ENCODE results near the gene SELPLG. TPM values are rescaled to one million over a fixed set of nuclear protein-coding genes. Genes with fewer than 3 reads are reported as not detected.

Gene SELPLG
- total and polyA plus RNA-seq, 4 donors = 2.1 to 9.6 (median 4.8) TPM

DNA sequence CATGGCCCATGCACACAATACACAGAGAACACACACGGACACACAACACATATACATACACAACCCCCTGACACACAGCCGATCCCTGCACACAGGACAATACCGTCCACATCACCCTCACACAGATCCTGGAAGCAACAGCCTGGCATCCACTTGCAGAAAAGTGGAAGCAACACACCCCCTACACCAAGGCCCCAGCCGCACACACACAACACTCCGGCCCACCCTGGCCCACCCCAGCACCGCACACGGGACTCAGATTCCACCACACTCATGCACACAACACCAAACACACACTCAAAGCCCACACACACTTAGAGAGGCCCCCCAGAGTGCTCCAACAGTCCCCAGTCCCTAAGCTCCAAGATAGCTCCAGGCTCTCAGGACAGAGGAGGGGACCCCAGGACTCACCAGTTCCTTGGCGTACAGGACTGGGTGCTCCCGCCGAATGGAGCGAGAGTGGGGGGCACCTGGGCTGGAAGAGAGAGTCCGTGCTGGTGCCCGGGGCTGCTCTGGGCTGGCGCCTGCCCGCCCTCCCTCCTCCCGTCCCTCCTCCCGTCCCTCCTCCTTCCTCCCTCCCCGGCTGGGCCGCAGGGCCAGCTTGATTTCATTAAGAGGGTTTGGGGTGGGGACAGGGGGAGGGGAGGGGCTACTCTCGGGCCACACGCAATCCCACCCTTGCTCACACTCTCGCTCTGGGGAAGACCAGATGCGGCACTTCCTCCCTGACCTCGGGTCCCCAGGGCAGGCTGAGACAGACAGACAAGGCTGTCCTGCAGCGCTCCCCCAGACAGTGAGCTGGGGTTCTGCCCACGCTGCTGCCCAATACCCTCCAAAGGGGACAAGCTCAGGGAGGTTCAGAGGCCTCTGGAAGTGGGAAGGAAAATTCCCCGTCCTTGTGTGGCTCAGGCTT is 35.9 kb downstream of the SELPLG start, which contains the start of gene TMEM119:
TSS of gene TMEM119 (minus strand) at position 526 of the 913 bp plus-strand sequence. CDS start 5,701 bp downstream, outside the sequence.
- no peaks in the 10 kb centered on the region for H3K36me3 ChIP-seq (ENCODE audit: control insufficient read depth in 4 of 4, insufficient read depth in 3 of 4, low read depth in 1 of 4, low read length in 3 of 4)
- H3K4me3 ChIP-seq (ENCODE audit: low read depth in 1 of 3, low read length in 3 of 3) = no peak within 1 kb of the TSS
- H3K4me1 ChIP-seq (ENCODE audit: control insufficient read depth in 4 of 4, insufficient read depth in 4 of 4, low read length in 3 of 4) = no peaks in the 10 kb centered on the region
- no peaks in the 10 kb centered on the region for H3K27me3 ChIP-seq (ENCODE audit: control insufficient read depth in 4 of 4, insufficient read depth in 4 of 4, low read length in 3 of 4)
- no peak for DNase-seq (ENCODE audit: low spot score)
- 55% methylated on average over 27 of the region's 27 CpGs for WGBS
- TF ChIP-seq GABPA (IDR thresholded peaks at IDR 0.05 in 1 of 2, conservative IDR thresholded peaks at IDR 0.05 in 1 of 2) (no peak), HNF4G (IDR thresholded peaks at IDR 0.05) (no peak), RXRA (IDR thresholded peaks at IDR 0.05) (no peak)
- TF ChIP-seq, protein P1, sequence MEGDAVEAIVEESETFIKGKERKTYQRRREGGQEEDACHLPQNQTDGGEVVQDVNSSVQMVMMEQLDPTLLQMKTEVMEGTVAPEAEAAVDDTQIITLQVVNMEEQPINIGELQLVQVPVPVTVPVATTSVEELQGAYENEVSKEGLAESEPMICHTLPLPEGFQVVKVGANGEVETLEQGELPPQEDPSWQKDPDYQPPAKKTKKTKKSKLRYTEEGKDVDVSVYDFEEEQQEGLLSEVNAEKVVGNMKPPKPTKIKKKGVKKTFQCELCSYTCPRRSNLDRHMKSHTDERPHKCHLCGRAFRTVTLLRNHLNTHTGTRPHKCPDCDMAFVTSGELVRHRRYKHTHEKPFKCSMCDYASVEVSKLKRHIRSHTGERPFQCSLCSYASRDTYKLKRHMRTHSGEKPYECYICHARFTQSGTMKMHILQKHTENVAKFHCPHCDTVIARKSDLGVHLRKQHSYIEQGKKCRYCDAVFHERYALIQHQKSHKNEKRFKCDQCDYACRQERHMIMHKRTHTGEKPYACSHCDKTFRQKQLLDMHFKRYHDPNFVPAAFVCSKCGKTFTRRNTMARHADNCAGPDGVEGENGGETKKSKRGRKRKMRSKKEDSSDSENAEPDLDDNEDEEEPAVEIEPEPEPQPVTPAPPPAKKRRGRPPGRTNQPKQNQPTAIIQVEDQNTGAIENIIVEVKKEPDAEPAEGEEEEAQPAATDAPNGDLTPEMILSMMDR (IDR thresholded peaks at IDR 0.05; ENCODE audit: low read depth, low read length, missing input control) = no peak
- no peak within 1 kb of the TSS for H3K27ac ChIP-seq (ENCODE audit: low read depth in 1 of 2, low read length in 2 of 2)
- no peak within 1 kb of the TSS for H3K9ac ChIP-seq (ENCODE audit: low read depth in 1 of 2, low read length in 2 of 2)
- no peaks in the 10 kb centered on the region for H3K9me3 ChIP-seq (ENCODE audit: control insufficient read depth in 4 of 4, low read length in 3 of 4)

DNA sequence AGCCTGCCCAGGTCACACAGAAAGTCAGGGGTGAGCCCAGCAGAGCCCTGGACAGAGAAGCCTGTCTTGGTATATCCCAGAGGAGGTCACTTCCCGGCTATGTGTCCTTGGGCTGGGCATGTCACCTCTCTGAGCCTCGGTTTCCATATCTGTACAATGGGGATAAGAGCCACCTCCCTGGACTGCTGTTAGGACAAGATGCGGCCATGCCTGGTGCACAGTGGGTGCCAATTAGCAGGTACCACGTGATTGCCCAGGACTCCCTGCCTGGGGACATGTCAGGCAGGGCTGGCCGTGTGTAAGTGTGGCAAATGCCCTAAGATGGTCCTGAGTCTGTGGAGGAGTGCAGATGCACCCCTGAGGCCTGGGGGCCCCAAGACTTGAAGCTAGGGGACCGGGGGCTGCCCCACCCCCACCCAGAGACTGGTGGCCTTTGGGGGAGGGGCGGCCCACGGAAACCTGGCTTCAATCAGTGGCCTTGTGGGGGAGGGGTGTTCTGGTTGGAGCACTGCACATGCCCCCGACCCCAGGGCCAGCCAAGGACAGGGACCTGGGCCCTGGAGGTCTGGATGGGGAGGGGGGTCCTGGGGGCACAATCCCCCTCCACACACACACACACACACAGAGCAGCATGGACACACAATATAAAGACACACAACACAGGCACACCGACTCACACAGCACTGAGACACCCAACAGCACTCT is 36.7 kb downstream of the SELPLG start:
- no peaks in the 10 kb centered on the region for H3K9me3 ChIP-seq (ENCODE audit: control insufficient read depth in 4 of 4, low read length in 3 of 4)
- 64% methylated on average over 10 of the region's 10 CpGs for WGBS
- H3K4me3 ChIP-seq (ENCODE audit: low read depth in 1 of 3, low read length in 3 of 3) = no peak overlapping the region
- H3K9ac ChIP-seq (ENCODE audit: low read depth in 1 of 2, low read length in 2 of 2) = no peak overlapping the region
- no peaks in the 10 kb centered on the region for H3K36me3 ChIP-seq (ENCODE audit: control insufficient read depth in 4 of 4, insufficient read depth in 3 of 4, low read depth in 1 of 4, low read length in 3 of 4)
- H3K27me3 ChIP-seq (ENCODE audit: control insufficient read depth in 4 of 4, insufficient read depth in 4 of 4, low read length in 3 of 4) = no peaks in the 10 kb centered on the region
- no peak for TF ChIP-seq FOXA2 (IDR thresholded peaks at IDR 0.05)
- no peak overlapping the region for H3K27ac ChIP-seq (ENCODE audit: low read depth in 1 of 2, low read length in 2 of 2)
- DNase-seq (ENCODE audit: low spot score) = no peak
- H3K4me1 ChIP-seq (ENCODE audit: control insufficient read depth in 4 of 4, insufficient read depth in 4 of 4, low read length in 3 of 4) = no peaks in the 10 kb centered on the region

DNA sequence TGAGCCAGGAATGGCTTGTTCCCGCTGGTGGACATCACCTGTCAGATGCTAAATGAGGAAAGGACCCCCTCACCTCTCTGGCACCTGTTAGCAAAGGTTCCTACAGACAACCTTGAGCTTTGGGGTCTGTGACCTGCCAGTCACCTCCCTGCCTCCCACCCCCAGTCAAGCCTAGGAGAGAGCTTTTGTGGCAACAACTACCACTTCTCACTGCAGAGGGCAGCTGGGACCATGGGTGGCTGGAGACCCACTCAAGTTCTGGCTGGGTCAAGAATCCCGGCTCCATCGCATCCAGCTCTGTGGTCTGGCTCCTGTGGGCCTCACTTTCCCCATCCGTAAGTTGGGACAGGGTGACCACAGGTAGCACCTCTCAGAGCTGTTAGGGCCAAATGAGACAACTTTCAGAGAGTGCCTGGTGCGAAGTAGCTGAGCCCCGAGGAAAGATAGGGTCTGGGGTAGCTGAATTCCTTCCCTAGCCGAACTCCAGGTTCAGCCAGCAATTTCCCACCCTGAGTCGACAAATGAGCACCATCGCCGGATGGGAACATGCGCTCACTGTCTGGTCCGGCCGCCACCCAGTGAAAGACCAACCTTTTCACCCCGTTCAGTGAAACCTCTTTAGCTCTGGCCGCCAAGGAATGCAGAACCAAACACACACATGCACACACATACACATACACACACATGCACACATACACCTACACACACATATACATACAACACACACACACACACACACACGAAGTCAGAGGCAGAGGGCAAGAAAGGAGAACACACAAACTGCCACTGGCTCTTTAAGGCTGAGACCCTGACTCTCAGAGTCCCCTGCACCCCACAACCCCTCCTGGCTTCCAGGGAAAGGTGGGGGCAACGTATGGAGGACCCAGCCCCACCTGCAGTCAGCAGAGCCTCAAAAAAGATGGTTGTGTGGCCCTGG is 37.7 kb downstream of the SELPLG start:
- TF ChIP-seq FOXA2 (IDR thresholded peaks at IDR 0.05) (no peak), FOXA1 (IDR thresholded peaks at IDR 0.05) (no peak)
- Histone ChIP-seq H3K9ac (ENCODE audit: low read depth in 1 of 2, low read length in 2 of 2) (no peak overlapping the region), H3K4me3 (ENCODE audit: low read depth in 1 of 3, low read length in 3 of 3) (no peak overlapping the region), H3K27me3 (ENCODE audit: control insufficient read depth in 4 of 4, insufficient read depth in 4 of 4, low read length in 3 of 4) (no peaks in the 10 kb centered on the region), H3K9me3 (ENCODE audit: control insufficient read depth in 4 of 4, low read length in 3 of 4) (no peaks in the 10 kb centered on the region), H3K36me3 (ENCODE audit: control insufficient read depth in 4 of 4, insufficient read depth in 3 of 4, low read depth in 1 of 4, low read length in 3 of 4) (no peaks in the 10 kb centered on the region), H3K27ac (ENCODE audit: low read depth in 1 of 2, low read length in 2 of 2) (no peak overlapping the region), H3K4me1 (ENCODE audit: control insufficient read depth in 4 of 4, insufficient read depth in 4 of 4, low read length in 3 of 4) (no peaks in the 10 kb centered on the region)
- WGBS = 85% methylated on average over 17 of the region's 17 CpGs
- no peak for DNase-seq (ENCODE audit: low spot score)

Measured in liver (tissue), 9 donors.